Endometrium (tissue), 2 donors: ENCODE data around the gene PPM1N.

Source experiments
- FAIRE-seq: peaks from 2 replicates; lab custom pipeline; 2012; peaks lifted over from hg19 to GRCh38; lab: Jason Lieb, UNC
- donor health status: control.
- donor health status: control.

The PPM1N gene

DNA sequence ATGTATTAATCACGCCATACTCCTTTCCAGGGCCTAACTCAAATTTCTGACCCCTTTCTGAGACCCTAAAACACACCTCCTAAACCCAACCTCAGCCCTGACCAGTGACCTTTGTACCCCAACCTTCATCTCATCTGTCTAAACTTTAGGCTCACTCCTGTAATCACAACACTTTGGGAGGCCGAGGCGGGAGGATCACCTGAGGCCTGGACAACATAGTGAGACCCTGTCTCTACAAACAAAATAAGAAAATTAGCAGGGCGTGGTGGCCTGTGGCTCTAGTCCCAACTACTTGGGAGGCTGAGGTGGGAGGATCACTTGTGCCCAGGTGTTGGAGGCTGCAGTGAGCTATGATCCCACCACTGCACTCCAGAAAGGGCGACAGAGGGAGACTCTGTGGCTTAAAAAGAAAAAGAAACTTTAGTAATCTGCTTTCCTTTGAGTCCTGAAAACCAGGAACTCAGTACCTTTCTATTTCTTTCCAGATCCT lies 6.1 kb upstream of the PPM1N start:
- FAIRE-seq = no peak

DNA sequence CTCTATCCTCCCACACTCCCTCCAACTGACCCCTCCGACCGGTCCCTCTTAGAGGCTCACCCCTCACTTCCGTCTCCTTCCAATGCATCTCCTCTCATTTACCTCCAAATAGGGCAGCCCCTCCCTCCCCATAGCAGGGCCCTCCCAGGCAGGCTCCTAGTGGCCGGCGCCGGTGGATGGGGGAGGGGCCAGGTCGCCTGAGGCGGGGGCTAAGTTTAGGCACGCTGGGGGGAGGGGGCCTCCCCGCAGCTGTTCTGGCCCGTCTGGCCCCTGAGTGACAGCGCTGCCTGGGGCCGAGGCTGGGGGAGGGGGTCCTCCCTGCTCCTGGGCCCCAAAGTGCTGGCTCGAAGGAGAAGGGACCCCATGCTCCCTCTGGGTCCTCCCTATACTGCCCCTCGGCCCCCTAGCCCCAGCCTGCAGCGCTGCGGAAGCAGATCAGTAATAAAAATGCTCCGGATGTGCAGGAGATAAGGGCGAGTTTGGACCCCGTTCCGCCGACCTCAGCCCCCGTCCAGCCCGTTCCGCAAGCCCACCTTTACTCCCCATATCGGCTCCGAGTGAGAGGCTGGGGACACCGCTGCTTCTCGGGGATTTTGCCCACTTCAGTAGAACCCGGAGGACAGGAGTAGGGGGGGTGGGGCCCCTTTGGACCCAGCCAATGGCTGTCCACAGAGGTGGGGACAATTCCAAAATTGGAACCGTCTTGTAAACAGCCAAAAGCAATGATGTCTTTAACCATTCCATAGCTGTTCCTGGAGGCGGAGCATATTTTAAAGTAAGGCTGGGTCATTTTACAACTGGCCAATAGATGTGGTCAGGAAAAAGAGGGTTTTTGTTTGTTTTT lies 5.4 kb upstream of the PPM1N start:
- FAIRE-seq = peak; percentile 54

DNA sequence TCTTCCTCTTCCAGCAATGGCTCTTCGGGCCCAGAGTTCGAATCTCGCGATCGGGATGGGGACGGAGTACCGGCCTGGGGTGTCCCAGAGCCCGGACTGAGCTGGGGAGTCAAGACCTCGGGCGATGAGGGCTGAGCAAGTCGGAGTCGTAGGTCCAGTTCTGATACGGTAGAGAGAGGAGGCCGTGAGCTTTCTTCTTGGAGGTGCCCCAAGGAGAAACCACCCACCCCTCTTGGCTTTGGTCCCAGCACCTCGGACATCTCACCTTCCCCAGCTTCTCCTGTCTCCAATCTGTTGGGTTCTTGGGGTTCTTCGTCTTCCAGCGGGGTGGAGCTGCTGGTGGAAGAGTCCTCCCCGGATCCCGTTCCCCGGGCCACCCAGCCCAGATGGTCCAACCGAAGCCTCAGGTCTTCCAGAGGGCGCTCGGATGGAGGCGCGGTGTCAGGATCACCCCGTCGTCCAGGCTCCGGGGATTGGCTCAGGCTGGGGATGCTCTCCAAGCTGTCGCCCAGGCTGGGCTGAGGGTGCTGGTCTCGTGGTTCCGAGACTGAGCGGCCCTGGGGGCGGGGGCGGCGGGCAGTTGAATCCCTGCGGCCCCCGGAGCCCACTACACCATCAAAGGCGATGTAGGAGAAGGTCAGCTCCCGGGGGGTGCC lies 3.9 kb upstream of the PPM1N start:
- no peak for FAIRE-seq

DNA sequence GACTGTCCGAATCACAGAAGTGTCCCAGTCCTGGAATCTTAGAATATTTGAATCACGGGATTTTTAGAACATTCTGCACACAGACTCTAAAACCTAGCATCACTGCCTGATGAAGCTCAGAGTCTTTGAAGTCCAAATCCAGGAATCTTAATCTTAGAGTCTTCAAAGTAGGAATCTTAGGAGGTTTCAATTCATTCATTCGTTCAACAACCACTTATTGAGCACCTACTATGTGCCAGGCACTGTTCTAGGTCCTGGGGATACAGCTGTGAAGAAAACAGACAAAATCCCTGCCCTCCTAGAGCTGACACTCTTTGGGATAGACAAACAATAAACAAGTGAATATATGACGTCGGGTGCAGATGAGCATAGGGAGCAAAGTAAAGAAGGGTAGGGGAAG lies 3.1 kb upstream of the PPM1N start:
- no peak for FAIRE-seq

DNA sequence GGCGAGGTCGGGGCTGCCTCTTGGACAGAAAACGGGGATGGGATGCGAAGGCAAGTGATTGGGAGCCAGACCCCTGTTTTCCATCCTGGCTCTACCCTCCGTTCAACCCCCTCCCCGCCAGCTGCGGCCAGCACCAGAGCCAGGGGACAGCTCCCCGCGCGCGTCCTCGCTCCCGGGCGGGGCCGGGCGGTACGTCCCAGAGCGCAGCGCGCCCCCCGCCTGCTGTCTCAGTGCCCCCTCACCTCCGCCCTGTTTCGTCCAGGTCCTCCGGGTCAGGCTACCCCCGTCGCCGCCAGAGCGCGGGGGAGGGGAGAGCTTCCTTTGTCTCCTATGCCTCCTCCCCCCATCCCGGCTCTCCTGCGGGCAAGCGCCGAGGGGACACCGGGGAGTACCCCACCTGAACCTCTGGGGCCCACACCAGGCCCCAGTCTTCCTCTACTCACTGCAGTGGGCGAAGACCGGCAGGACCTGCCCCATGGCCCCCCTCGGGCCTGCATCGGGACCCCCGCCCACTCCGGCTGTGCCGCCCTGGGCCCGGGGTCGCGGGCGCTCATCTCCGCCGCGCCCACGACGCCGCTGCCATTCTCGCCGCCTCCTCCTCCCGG lies 1.8 kb upstream of the PPM1N start:
- no peak for FAIRE-seq

DNA sequence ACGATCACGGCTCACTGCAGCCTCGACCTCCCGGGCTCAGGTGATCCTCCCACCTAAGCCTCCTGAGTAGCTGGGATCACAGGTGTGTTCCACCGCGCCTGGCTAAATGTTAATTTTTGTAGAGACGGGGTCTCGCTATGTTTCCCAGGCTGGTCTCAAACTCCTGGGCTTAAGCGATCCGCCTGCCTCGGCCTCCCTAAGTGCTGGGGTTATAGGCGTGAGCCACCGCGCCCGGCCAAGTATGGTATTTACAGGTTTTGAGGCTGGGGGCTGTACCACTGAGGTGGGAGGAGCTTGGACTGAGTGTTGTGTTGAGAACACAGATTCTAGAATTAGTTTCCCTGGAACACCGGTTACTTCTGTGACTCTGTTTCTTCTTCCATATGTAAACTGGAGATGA lies 452 bp upstream of the PPM1N start:
- FAIRE-seq = no peak

DNA sequence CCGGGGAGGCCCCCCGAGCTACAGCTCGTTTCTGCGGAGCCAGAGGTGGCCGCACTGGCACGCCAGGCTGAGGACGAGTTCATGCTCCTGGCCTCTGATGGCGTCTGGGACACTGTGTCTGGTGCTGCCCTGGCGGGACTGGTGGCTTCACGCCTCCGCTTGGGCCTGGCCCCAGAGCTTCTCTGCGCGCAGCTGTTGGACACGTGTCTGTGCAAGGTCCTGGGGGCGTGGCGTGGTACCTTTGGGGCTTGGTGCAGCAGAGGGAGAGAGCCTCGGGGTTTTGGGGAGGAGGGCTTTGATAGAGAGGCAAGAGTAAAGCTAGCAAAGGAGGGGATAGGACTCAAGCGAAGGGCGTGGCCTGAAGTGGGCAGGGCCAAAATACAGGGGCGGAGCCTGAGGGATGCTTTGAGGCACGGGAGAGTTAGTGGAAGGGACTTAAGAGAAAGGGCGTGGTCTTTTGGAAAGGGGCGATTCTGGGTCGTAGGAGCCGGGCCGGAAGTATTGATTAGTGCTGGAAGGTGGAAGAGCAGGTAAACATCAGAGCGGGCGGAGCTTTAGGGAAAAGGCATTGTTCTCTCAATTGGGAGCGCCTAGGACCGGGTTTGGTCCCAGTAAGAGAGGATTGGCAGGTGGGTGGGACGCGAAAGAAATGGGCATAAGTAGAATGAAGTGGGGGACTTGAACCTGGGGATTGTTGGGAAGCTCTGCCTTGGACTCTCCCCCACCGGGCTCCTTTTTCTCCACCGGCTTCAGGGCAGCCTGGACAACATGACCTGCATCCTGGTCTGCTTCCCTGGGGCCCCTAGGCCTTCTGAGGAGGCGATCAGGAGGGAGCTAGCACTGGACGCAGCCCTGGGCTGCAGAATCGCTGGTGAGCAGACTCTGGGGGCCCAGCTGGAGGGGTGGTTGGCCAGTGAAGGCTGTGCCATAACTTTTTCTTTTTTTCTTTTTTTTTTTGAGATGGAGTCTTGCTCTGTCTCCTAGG lies 1.2 kb downstream of the PPM1N start:
- FAIRE-seq = no peak

DNA sequence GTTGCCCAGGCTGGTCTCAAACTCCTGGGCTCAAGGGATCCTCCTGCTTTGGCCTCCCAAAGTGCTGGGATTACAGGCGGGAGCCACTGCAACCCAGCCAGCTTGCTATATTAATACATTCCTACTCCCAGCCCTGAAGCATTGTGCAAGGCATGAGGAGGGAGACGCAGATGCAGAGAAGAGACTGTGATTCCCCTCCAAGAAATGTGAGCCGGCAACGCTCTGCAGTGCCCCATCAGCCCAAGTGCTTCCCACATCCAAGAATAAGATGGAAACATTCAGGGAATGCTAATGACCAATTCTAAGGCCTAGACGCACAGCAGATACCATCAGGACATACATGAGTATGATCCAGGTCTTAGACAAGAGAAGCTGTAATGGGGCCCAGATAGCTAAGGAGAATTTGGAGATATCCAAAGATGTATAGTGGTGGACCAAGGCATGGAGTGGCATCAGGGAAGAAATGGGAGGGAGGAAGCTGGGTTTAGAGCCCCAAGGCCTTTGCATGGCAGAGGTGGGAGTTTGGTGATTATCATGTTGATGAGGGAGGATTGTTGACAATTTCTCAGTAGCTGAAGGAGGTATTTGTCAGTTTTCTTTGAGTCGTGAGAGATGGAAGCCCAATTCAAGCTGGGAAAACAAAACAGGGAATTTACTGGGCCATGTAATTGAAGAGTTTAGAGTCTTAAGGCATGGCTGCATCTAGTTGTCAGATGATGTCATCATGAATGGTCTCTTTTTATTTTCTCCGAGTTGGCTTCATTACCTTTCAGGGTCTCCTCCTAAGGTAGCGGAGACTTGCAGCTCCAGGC lies 2.9 kb downstream of the PPM1N start:
- FAIRE-seq = no peak

DNA sequence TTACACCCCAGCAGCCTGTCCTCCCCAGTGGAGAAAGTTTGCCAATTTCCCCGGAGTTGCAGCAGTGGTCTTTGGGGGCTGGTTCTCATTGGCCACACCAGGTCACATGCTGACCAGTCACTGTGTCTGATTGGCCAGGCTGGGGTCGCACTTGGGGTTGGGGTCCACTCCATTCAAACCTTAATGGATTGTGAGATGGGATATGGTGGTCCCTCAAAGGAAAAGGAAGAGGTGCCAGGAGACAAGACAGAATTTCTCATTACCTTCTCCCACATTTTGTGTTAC lies 3.4 kb downstream of the PPM1N start:
- no peak for FAIRE-seq

DNA sequence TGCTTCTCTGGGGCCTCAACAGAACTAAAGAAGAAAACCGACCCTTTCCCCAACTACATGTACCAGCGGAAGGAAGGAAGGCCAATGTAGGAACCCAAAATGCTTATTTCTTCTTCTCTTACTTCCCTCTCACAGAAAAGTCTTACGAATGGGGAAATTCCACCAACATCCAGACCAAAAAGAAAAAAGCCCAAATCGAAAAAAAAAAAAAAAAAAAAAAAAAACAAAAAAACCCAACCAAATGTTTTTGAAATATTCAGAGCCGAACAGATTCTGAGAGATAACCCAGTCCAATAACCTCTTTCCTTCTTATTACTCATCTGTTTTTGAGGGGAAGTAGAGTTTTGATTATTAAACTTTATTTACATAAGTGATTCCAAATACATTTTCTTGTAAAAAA lies 3.9 kb downstream of the PPM1N start:
- peak; percentile 55 for FAIRE-seq

DNA sequence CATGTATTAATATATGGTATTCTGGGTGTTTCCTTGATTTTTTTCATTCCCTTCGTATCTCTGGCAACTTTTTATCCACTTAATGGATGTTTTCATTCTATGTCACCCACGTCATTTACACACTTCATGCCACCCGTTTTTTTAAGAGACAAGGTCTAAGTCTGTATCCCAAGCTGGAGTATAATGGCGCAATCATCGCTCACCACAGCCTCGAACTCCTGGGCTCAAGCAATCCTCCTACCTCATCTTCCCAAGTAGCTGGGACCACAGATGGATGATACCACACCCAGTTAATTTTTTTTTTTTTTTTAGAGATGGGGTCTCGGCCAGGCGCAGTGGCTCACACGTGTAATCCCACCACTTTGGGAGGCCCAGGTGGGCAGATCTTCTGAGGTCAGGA lies 5.7 kb downstream of the PPM1N start:
- no peak for FAIRE-seq

DNA sequence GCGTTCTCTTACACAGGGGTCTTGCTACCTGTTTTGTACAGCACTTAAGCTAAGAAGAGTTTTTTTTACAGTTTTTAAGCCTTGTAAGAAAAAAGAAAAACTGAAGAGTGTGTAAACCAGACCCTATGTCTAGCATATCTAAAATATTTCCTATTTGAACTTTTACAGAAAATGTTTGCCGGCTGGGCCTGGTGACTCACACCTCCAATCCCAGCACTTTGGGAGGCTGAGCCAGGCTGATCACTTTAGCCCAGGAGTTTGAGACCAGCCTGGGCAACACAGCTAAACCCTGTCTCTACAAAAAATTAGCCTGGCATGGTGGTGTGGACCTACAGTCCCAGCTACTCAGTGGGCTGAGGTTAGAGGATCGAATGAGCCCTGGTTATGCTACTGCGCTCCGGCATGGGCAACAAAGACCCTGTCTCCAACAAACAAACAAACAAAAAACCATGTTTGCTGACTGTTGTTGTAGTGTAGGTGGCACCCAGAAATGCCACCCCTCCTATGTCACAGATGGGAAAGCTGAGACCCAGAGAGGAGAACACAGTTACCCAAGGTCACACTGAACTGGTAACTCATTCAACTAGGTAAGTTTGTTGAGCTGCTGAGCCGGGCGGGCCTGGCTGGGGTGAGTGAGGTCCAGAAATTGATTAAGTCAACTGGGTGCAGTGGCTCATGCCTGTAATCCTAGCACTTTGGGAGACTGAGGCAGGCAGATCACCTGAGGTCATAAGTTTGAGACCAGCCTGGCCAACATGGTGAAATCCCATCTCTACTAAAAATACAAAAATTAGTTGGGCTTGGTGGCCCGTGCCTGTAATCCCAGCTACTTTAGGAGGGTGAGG lies 7.1 kb downstream of the PPM1N start:
- FAIRE-seq = no peak

DNA sequence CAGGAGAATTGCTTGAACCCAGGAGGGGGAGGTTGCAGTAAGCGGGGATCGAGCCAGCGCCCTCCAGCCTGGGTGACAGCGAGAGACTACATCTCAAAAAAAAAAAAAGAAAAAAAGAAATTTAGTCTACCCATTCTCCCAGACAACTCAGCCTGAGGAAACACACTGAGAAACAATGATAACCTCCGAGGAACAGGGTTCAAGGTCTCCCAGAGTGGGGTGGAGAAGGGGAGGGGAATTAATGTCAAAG lies 7.7 kb downstream of the PPM1N start:
- no peak for FAIRE-seq

DNA sequence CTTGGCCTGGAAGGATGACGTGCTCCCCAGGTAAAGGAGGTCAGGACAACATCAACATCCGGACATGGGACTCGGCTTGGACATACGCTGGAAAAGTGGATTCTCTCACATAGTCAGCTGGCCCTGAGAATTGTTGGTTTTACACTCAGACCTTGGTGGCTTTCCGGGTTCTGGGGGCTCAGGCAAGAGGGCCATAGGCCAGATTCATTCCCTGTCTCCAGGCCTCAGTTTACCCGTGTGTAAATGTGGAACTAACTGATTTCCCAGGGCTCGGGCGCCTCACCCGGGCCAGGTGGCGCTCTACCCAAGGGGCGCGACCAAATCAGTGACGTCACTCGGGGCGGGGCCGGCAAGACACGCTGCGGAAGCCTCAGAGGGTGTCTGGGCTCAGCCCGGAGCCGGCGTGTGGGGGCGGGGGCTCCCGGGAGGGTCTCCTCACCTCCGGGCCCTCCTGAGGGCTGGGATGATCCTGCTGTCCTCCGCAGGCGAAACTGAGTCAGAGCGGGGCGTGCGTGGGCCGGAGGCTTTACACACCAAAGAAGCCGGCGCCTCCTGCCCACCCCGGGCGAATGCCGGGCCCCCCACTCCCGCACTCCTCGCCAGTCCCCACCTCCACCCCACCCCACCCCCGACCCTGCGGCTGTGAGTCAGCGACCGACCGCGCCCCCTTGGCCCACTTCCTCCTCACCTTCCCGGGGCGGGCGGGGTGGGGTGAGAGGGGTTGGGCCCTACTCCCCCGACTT lies 8.2 kb downstream of the PPM1N start:
- no peak for FAIRE-seq

DNA sequence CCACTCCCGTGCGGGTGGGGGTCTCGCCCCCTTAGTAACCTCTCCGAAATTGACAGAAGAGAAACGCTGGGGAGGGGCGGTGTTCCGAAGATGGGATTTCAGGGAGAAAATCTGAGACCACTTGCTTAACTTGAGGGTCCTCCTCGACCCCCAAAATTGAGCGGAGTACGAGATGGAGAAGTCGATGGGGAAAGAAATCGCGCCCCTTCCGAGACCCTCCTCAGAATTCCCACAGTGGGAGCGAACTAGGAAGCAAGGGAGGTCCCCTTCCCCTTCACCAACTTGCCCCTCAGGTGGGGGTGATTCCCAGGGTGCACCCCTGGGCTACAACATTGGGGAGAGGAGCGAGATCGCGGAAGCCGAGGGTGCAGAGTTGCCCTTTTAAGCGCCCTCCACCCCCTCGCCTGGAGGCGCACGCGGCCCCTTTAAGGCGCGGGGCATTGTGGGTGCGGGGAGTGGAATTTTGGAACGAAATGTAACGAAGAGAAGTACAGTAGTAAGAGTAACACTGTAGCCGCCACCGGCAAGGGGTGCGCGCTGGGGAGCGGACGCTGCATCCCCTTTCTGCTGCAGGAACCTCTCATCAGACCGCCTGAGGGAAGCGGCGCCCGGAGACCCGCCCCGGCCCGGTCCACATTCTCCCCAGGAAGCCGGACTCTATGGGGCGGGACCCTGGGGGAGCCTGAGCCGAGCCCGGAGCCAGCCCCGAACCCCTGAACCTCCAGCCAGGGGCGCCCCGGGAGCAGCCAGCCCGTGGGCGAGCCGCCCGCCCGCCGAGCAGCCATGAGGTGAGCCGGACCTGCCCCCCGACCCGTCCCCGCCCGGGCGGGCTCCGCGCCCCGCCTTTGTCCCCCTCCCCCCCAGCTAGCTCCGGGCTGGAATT lies 9.0 kb downstream of the PPM1N start, which contains the start of gene VASP:
Gene VASP, plus strand, starts transcription at position 491 of the 883 bp plus-strand sequence. Its CDS starts 293 bp downstream, at position 784.
- no peak for FAIRE-seq

DNA sequence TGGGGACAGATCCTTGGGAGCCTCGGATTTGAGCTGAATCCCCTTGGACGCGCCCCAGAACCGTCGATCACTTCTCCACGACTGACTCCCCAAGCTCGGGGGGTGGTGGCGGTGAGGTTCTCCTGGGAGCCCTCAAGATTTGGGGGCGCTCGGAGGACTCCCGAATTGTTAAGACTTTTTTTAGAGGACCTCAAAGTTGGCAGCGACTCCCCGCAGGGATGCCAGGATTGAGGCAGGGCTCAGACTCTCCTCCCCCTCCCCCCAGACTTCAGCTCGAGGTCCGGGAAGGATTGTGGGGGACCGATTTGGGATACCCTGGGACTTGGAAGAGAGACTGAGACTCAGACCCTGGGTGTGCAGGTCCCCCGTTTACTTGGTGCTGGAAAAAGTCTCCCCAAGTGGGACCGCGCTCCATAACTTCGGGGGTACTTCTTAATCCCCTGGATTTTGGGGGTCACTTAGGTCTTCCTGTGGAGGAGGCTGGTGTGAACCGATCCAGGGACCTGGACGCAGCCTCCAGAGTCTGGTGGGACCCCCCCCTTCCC lies 9.7 kb downstream of the PPM1N start:
- no peak for FAIRE-seq

DNA sequence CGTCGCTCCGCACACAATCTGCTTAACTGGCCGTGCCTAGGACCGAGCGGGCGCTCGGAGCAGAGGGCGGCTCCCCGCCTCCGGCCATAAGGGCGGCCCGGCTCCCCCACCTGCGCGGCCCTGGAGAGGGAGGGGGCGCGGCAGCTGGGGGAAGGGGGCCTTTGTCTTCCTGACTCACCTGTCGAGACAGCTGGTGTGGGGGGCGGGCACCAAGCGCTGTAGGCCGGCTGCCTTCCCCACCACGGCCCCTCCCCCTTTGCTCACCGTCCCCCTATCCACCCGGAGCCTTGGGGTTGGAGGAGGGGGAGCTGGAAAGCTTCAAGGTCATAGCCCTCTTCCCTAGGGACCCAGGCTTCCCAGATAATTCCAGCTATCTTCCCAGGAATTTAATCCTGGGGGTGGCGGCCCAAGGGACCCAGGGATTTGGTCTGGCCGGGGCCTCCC lies 10.2 kb downstream of the PPM1N start:
- FAIRE-seq = no peak
